CD8-positive, alpha-beta memory T cell (primary cell): Measurements from ENCODE around the gene MGST3. TPM values are rescaled to one million over a fixed set of nuclear protein-coding genes. Genes with fewer than 3 reads are reported as not detected.

Experiments
- CTCF ChIA-PET: fragments of 350-600 bp; sonication (Branson Sonifier 250); formaldehyde crosslinking; loops from one replicate; lab custom pipeline; 2021; ENCODE audit warnings: antibody characterized with exemption; lab: Charles Lee
- POLR2A ChIA-PET: fragments of 350-600 bp; sonication (Branson Sonifier 250); formaldehyde crosslinking; loops from one replicate; lab custom pipeline; 2021; ENCODE audit warnings: antibody characterized with exemption; lab: Charles Lee
- DNase-seq, 5 donors: peaks; one replicate each; pipeline versions ENCODE4 v3.0.0 to v3.0.0-alpha.2; 2020 to 2022; ENCODE audit warnings: mixed read lengths in 1 of 5
- H3K27ac ChIP-seq: one replicate; pipeline ENCODE4 v1.7.0; 2013; ENCODE audit warnings: low read depth, mild to moderate bottlenecking, low read length, moderate library complexity
- H3K27me3 ChIP-seq: 2 replicates; pipeline ENCODE4 v1.7.0; 2013; ENCODE audit warnings: low read length, mild to moderate bottlenecking; ENCODE audit not compliant: insufficient read depth, poor library complexity, severe bottlenecking
- H3K36me3 ChIP-seq: 2 replicates; pipeline ENCODE4 v1.7.0; 2013; ENCODE audit warnings: mild to moderate bottlenecking, low read length, moderate library complexity; ENCODE audit not compliant: insufficient read depth
- H3K4me1 ChIP-seq: 2 replicates; pipeline ENCODE4 v1.7.0; 2013; ENCODE audit warnings: mild to moderate bottlenecking, low read length, moderate library complexity; ENCODE audit not compliant: insufficient read depth
- H3K4me3 ChIP-seq: 2 replicates; pipeline ENCODE4 v1.7.0; 2013; ENCODE audit warnings: mild to moderate bottlenecking, low read length
- H3K9me3 ChIP-seq: 2 replicates; pipeline ENCODE4 v1.7.0; 2013; ENCODE audit warnings: mild to moderate bottlenecking, low read length
- H3K27ac Mint-ChIP-seq, 8 donors: one replicate each; pipeline ENCODE4 v1.8.0; 2020 to 2021; ENCODE audit warnings: mixed read lengths in 8 of 8, mild to moderate bottlenecking in 6 of 8, inconsistent platforms in 3 of 8, moderate library complexity in 3 of 8
- H3K27me3 Mint-ChIP-seq, 2 donors: one replicate each; pipeline ENCODE4 v1.8.0; 2020 to 2021; ENCODE audit warnings: mixed read lengths in 2 of 2, mild to moderate bottlenecking in 1 of 2, moderate library complexity in 1 of 2
- H3K36me3 Mint-ChIP-seq, 3 donors: one replicate each; pipeline ENCODE4 v1.8.0; 2020 to 2021; ENCODE audit warnings: mixed read lengths in 3 of 3, inconsistent platforms in 1 of 3, mild to moderate bottlenecking in 1 of 3
- H3K4me1 Mint-ChIP-seq, 3 donors: one replicate each; pipeline ENCODE4 v1.8.0; 2020 to 2021; ENCODE audit warnings: mixed read lengths in 3 of 3, inconsistent platforms in 1 of 3, mild to moderate bottlenecking in 1 of 3
- H3K4me3 Mint-ChIP-seq, 7 donors: one replicate each; pipeline ENCODE4 v1.8.0; 2020 to 2021; ENCODE audit warnings: mixed read lengths in 7 of 7, mild to moderate bottlenecking in 6 of 7, moderate library complexity in 4 of 7, inconsistent platforms in 2 of 7
- H3K9me3 Mint-ChIP-seq, 5 donors: one replicate each; pipeline ENCODE4 v1.8.0; 2020 to 2022; ENCODE audit warnings: mixed read lengths in 5 of 5, mild to moderate bottlenecking in 3 of 5, moderate library complexity in 2 of 5, inconsistent platforms in 1 of 5
- polyA plus RNA-seq: library from polyadenylated mRNA; unstranded; fragments of 300-500 nt; fragmentation: Illumina TruSeq; gene quantifications from one replicate; pipeline ENCODE4 v1.2.3, GENCODE V29; 2021
- total RNA-seq, 2 experiments: library from RNA; stranded (reverse); gene quantifications; one replicate each; pipeline ENCODE4 v1.2.3, GENCODE V29; 2021

The MGST3 gene
- total and polyA plus RNA-seq, 3 experiments from 2014 or later: 55.6 to 143 (median 57.8) TPM

DNA sequence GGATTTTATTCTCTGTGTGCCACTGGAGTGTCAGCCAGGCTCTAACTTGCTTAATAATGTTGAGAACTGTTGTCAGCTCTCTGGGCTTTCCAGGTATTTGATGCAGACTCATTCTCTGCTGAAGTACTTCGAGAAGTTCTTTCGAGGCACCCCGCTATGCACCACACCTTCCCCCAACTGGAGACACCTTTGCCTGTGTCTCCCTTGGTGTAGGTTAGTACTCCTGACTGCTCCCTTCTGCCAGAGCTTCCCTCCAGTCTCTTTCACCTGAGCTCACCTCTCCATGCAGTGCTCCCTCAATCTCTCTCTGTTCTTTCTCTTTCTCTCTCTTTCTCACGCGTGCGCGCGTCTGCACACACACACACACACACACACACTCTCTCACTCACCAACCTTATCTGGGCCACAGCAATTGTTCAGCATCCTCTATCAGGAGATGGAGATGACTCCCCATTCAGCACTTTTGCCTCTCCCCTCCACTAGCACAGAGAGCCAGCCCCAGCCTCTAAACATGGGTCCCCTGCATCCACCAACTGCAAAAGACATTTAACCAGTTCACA is 14.0 kb upstream of the MGST3 start:
- no peak for DNase-seq
- peaks cover 0 to 4% (median 2%) of the 10 kb centered on the region in 3 donors for H3K36me3 Mint-ChIP-seq
- Histone ChIP-seq H3K9me3 (no peaks in the 10 kb centered on the region), H3K27ac (no peak overlapping the region), H3K27me3 (no peaks in the 10 kb centered on the region), H3K4me3 (no peak overlapping the region), H3K36me3 (no peaks in the 10 kb centered on the region), H3K4me1 (no peaks in the 10 kb centered on the region)
- H3K4me3 Mint-ChIP-seq: no peak overlapping the region
- H3K4me1 Mint-ChIP-seq: no peaks in the 10 kb centered on the region
- H3K27ac Mint-ChIP-seq: no peak overlapping the region
- H3K9me3 Mint-ChIP-seq: peaks cover 3 to 16% (median 11%) of the 10 kb centered on the region in 5 donors
- CTCF ChIA-PET: no interaction called here
- POLR2A ChIA-PET: no interaction called here
- peaks cover 25 to 46% of the 10 kb centered on the region in 2 donors for H3K27me3 Mint-ChIP-seq

DNA sequence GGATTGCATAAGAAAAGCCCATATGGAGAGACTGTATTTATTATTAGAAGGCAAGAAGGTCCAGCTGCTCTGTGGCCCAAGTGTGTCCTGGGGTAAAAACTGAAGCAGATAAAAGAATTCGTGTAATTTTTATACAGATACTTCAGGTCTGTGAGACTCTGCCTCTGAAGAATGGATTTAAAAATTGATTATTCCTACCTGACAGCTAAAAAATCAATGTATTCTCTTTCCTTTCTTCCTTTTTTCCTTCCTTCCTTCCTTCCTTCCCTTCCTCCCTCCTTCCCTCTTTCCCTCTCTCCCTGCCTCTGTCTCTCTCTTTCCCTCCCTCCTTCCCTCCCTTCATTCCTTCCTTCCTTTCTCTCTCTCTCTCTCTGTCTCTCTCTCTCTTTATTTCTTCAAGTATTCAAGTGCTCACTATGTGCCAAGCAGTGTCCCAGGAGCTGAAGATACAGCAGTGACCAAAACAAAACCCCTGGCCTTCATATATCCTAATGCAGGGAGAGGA is 11.3 kb upstream of the MGST3 start:
- POLR2A ChIA-PET: no interaction called here
- H3K27ac ChIP-seq: no peak overlapping the region
- no peak overlapping the region for H3K4me3 ChIP-seq
- H3K9me3 Mint-ChIP-seq: peaks cover 0 to 6% (median 0%) of the 10 kb centered on the region in 5 donors
- DNase-seq: no peak
- no peaks in the 10 kb centered on the region for H3K27me3 ChIP-seq
- no peaks in the 10 kb centered on the region for H3K4me1 Mint-ChIP-seq
- CTCF ChIA-PET: no interaction called here
- H3K27ac Mint-ChIP-seq: no peak overlapping the region
- H3K9me3 ChIP-seq: no peaks in the 10 kb centered on the region
- H3K27me3 Mint-ChIP-seq: peaks cover 24 to 40% of the 10 kb centered on the region in 2 donors
- no peaks in the 10 kb centered on the region for H3K36me3 ChIP-seq
- peaks cover 0 to 4% (median 0%) of the 10 kb centered on the region in 3 donors for H3K36me3 Mint-ChIP-seq
- no peaks in the 10 kb centered on the region for H3K4me1 ChIP-seq
- no peak overlapping the region for H3K4me3 Mint-ChIP-seq

GRCh38 chr1:165623624-165624023 is 7.4 kb upstream of the MGST3 start:
- no peak overlapping the region for H3K4me3 Mint-ChIP-seq
- no peaks in the 10 kb centered on the region for H3K4me1 ChIP-seq
- H3K9me3 ChIP-seq: no peaks in the 10 kb centered on the region
- no peak overlapping the region for H3K27ac ChIP-seq
- POLR2A ChIA-PET: no interaction called here
- DNase-seq: no peak
- H3K27me3 Mint-ChIP-seq: peaks cover 11 to 16% of the 10 kb centered on the region in 2 donors
- H3K4me3 ChIP-seq: no peak overlapping the region
- no peaks in the 10 kb centered on the region for H3K9me3 Mint-ChIP-seq
- no peak overlapping the region for H3K27ac Mint-ChIP-seq
- no peaks in the 10 kb centered on the region for H3K27me3 ChIP-seq
- CTCF ChIA-PET: no interaction called here
- no peaks in the 10 kb centered on the region for H3K4me1 Mint-ChIP-seq
- no peaks in the 10 kb centered on the region for H3K36me3 ChIP-seq
- H3K36me3 Mint-ChIP-seq: no peaks in the 10 kb centered on the region

DNA sequence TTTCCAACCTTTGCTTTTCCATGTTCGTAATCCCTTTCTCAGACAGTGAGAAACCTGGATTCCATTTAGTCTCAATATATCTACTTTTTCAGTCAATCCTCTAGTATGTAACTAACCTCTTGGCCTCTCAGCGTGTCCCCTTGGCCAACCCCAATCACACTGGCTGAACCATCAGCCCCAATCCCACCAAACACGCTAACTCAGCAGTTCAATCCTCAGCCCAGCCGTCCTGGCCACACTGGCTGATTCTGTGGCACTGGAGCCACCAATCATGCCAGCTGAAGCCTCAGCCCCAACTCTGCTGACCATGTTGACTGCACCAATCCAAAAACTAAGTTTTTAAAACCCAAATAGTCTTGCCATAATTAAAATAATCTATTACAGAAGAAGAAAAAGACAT is 6.6 kb upstream of the MGST3 start:
- H3K9me3 ChIP-seq: no peaks in the 10 kb centered on the region
- H3K27ac Mint-ChIP-seq: no peak overlapping the region
- no peaks in the 10 kb centered on the region for H3K27me3 ChIP-seq
- ChIA-PET POLR2A (no interaction called here), CTCF (no interaction called here)
- H3K4me1 ChIP-seq: no peaks in the 10 kb centered on the region
- no peak overlapping the region for H3K4me3 ChIP-seq
- DNase-seq: no peak
- no peaks in the 10 kb centered on the region for H3K36me3 ChIP-seq
- no peaks in the 10 kb centered on the region for H3K36me3 Mint-ChIP-seq
- H3K4me3 Mint-ChIP-seq: no peak overlapping the region
- no peaks in the 10 kb centered on the region for H3K4me1 Mint-ChIP-seq
- peaks cover 11 to 16% of the 10 kb centered on the region in 2 donors for H3K27me3 Mint-ChIP-seq
- H3K27ac ChIP-seq: no peak overlapping the region
- H3K9me3 Mint-ChIP-seq: no peaks in the 10 kb centered on the region

- H3K4me1 ChIP-seq: peaks cover 13% of the 10 kb centered on the region
- ChIA-PET CTCF (no interaction called here), POLR2A (no interaction called here)
Observed at GRCh38 chr1:165628147-165628822, 2.7 kb upstream of the MGST3 start.

GRCh38 chr1:165629151-165629550 is 1.9 kb upstream of the MGST3 start:
- peak overlapping the region in 6 of 7 donors; percentile 0 to 49 (median 5) for H3K4me3 Mint-ChIP-seq
- no peaks in the 10 kb centered on the region for H3K9me3 Mint-ChIP-seq
- peaks cover 13% of the 10 kb centered on the region for H3K4me1 ChIP-seq
- no peaks in the 10 kb centered on the region for H3K36me3 ChIP-seq
- peaks cover 7 to 12% (median 7%) of the 10 kb centered on the region in 3 donors for H3K4me1 Mint-ChIP-seq
- ChIA-PET CTCF (no interaction called here), POLR2A (no interaction called here)
- no peaks in the 10 kb centered on the region for H3K36me3 Mint-ChIP-seq
- H3K27me3 ChIP-seq: no peaks in the 10 kb centered on the region
- no peaks in the 10 kb centered on the region for H3K9me3 ChIP-seq
- DNase-seq: no peak
- H3K4me3 ChIP-seq: no peak overlapping the region
- H3K27ac ChIP-seq: no peak overlapping the region
- H3K27ac Mint-ChIP-seq: peak overlapping the region in 1 of 8 donors; percentile 26
- peaks cover 4 to 5% of the 10 kb centered on the region in 2 donors for H3K27me3 Mint-ChIP-seq

More at GRCh38 chr1:165628147-165628822, 2.7 kb upstream of the MGST3 start:
- peaks cover 0 to 5% (median 0%) of the 10 kb centered on the region in 3 donors for H3K4me1 Mint-ChIP-seq
- DNase-seq: no peak
- Histone ChIP-seq H3K4me3 (no peak overlapping the region), H3K9me3 (no peaks in the 10 kb centered on the region), H3K27ac (no peak overlapping the region), H3K27me3 (no peaks in the 10 kb centered on the region), H3K36me3 (no peaks in the 10 kb centered on the region)
- peak overlapping the region in 2 of 7 donors; percentile 34 to 44 for H3K4me3 Mint-ChIP-seq
- H3K27ac Mint-ChIP-seq: no peak overlapping the region
- H3K27me3 Mint-ChIP-seq: peaks cover 4 to 5% of the 10 kb centered on the region in 2 donors
- H3K9me3 Mint-ChIP-seq: no peaks in the 10 kb centered on the region
- H3K36me3 Mint-ChIP-seq: no peaks in the 10 kb centered on the region

GRCh38 chr1:165629848-165630628 is 996 bp upstream of the MGST3 start:
- peak overlapping the region in 2 of 8 donors; percentile 2 to 82 for H3K27ac Mint-ChIP-seq
- no peak overlapping the region for H3K4me3 Mint-ChIP-seq
- no peaks in the 10 kb centered on the region for H3K9me3 ChIP-seq
- H3K4me3 ChIP-seq: peak overlapping the region; percentile 96
- H3K36me3 ChIP-seq: no peaks in the 10 kb centered on the region
- H3K9me3 Mint-ChIP-seq: no peaks in the 10 kb centered on the region
- H3K27ac ChIP-seq: peak overlapping the region; percentile 92
- no peaks in the 10 kb centered on the region for H3K27me3 ChIP-seq
- no peaks in the 10 kb centered on the region for H3K36me3 Mint-ChIP-seq
- CTCF ChIA-PET: interaction anchor here (0.6 to 1.5 kb wide), 6 partner anchors 15 to 68 kb away, joined by 3 to 4 read pairs (median 3); partner anchors contain the start of gene ALDH9A1
- peaks cover 11 to 21% (median 12%) of the 10 kb centered on the region in 3 donors for H3K4me1 Mint-ChIP-seq
- H3K27me3 Mint-ChIP-seq: peaks cover 0 to 1% of the 10 kb centered on the region in 2 donors
- POLR2A ChIA-PET: interaction anchor here (0.6 to 1.8 kb wide), 4 partner anchors 29 to 140 kb away, joined by 4 to 10 read pairs (median 5); partner anchors contain the start of gene ALDH9A1
- H3K4me1 ChIP-seq: peaks cover 13% of the 10 kb centered on the region
- DNase-seq: peak in 1 of 5 donors; percentile 3
